Measurements from ENCODE around the gene PHLDA1. TPM values are rescaled to one million over a fixed set of nuclear protein-coding genes. Genes with fewer than 3 reads are reported as not detected.

PHLDA1 gene
- total and polyA plus RNA-seq, 2 of the 13 experiments (the other 11 are each of a cell fraction or from before 2014, with no cell fraction given), result 33.8 to 41.0 TPM

DNA sequence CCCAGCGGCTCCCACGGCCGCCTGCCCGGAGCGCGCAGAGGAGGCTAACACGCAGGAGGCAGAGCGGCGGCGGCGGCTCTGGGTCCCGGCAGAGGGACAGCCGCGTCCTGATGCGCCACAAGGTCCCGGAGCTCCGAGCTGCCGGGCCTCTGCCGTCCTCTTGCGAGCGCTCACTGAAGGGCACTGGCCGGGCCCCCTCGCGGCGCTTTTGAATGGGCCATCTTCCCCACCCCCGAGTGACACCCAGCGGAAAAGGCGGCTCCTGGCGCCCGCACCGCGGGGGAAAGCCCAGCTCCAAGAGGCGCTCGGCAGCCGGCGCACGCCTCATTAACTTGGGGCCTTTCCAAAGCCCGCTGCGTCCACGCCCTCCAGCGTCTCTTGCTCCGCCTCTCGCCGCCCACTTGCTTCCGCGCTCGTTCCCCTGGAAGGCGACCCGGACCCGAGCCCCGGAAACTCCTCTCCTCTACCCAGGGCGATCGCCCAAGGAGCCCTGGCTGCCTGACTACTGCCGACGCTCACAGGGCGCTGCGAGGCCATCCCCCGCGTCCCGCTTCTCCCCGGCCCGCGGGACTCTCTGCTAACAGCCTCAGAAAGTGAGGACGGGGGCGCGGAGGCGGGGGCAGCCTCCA lies at the start of gene PHLDA1 (continued):
- TF ChIP-seq, protein P1, sequence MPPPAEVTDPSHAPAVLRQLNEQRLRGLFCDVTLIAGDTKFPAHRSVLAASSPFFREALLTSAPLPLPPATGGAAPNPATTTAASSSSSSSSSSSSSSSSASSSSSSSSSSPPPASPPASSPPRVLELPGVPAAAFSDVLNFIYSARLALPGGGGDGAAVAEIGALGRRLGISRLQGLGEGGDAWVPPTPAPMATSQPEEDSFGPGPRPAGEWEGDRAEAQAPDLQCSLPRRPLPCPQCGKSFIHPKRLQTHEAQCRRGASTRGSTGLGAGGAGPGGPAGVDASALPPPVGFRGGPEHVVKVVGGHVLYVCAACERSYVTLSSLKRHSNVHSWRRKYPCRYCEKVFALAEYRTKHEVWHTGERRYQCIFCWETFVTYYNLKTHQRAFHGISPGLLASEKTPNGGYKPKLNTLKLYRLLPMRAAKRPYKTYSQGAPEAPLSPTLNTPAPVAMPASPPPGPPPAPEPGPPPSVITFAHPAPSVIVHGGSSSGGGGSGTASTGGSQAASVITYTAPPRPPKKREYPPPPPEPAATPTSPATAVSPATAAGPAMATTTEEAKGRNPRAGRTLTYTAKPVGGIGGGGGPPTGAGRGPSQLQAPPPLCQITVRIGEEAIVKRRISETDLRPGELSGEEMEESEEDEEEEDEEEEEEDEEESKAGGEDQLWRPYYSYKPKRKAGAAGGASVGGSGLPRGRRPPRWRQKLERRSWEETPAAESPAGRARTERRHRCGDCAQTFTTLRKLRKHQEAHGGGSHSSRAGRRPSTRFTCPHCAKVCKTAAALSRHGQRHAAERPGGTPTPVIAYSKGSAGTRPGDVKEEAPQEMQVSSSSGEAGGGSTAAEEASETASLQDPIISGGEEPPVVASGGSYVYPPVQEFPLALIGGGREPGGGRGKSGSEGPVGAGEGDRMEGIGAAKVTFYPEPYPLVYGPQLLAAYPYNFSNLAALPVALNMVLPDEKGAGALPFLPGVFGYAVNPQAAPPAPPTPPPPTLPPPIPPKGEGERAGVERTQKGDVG (CRISPR knock-in tag; IDR thresholded peaks at IDR 0.05; ENCODE audit: borderline replicate concordance), result peak; percentile 69
- TF ChIP-seq ZNF546 (CRISPR knock-in tag; conservative IDR thresholded peaks at IDR 0.05), result peak; percentile 61; the same call in 1 of the 2 replicates
- TF ChIP-seq ZNF17 (CRISPR knock-in tag; IDR thresholded peaks at IDR 0.05), result no peak
- TF ChIP-seq SIX4 (CRISPR knock-in tag; IDR thresholded peaks at IDR 0.05), result 0 out of 2 replicates have a peak, but pooled peaks have one; percentile 38
- TF ChIP-seq, protein P2, sequence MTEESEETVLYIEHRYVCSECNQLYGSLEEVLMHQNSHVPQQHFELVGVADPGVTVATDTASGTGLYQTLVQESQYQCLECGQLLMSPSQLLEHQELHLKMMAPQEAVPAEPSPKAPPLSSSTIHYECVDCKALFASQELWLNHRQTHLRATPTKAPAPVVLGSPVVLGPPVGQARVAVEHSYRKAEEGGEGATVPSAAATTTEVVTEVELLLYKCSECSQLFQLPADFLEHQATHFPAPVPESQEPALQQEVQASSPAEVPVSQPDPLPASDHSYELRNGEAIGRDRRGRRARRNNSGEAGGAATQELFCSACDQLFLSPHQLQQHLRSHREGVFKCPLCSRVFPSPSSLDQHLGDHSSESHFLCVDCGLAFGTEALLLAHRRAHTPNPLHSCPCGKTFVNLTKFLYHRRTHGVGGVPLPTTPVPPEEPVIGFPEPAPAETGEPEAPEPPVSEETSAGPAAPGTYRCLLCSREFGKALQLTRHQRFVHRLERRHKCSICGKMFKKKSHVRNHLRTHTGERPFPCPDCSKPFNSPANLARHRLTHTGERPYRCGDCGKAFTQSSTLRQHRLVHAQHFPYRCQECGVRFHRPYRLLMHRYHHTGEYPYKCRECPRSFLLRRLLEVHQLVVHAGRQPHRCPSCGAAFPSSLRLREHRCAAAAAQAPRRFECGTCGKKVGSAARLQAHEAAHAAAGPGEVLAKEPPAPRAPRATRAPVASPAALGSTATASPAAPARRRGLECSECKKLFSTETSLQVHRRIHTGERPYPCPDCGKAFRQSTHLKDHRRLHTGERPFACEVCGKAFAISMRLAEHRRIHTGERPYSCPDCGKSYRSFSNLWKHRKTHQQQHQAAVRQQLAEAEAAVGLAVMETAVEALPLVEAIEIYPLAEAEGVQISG (CRISPR knock-in tag; IDR thresholded peaks at IDR 0.05), result peak; percentile 87
- TF ChIP-seq ZNF30 (CRISPR knock-in tag; IDR thresholded peaks at IDR 0.05), result peak; percentile 89; the same call in 1 of the 2 replicates
- TF ChIP-seq ZZZ3 (CRISPR knock-in tag; IDR thresholded peaks at IDR 0.05; ENCODE audit: borderline replicate concordance), result no peak; the same call in 1 of the 2 replicates
- no peak for TF ChIP-seq U2AF2 (IDR thresholded peaks at IDR 0.05; ENCODE audit: low read depth, low read length)
- TF ChIP-seq HDAC1 (CRISPR knock-in tag; IDR thresholded peaks at IDR 0.05), result peak; percentile 66; the same call in 1 of the 2 replicates
- TF ChIP-seq, protein P3, sequence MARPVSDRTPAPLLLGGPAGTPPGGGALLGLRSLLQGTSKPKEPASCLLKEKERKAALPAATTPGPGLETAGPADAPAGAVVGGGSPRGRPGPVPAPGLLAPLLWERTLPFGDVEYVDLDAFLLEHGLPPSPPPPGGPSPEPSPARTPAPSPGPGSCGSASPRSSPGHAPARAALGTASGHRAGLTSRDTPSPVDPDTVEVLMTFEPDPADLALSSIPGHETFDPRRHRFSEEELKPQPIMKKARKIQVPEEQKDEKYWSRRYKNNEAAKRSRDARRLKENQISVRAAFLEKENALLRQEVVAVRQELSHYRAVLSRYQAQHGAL (CRISPR knock-in tag; IDR thresholded peaks at IDR 0.05; ENCODE audit: not compliant biosample characterization), result peak; percentile 86
- TF ChIP-seq ZFP41 (CRISPR knock-in tag; IDR thresholded peaks at IDR 0.05; ENCODE audit: borderline replicate concordance), result 0 out of 2 replicates have a peak, but pooled peaks have one; percentile 22
- TF ChIP-seq ZNF530 (CRISPR knock-in tag; IDR thresholded peaks at IDR 0.05; ENCODE audit: low read depth), result no peak
- TF ChIP-seq MEF2D (CRISPR knock-in tag; IDR thresholded peaks at IDR 0.05), result peak; percentile 72; the same call in 1 of the 2 replicates
- peak; percentile 75; the same call in 1 of the 2 replicates for TF ChIP-seq ZNF589 (CRISPR knock-in tag; conservative IDR thresholded peaks at IDR 0.05)
- 0 out of 2 replicates have a peak, but pooled peaks have one; percentile 23 for TF ChIP-seq ZFYVE20 (CRISPR knock-in tag; IDR thresholded peaks at IDR 0.05; ENCODE audit: borderline replicate concordance, low read depth)
- TF ChIP-seq, protein P4, sequence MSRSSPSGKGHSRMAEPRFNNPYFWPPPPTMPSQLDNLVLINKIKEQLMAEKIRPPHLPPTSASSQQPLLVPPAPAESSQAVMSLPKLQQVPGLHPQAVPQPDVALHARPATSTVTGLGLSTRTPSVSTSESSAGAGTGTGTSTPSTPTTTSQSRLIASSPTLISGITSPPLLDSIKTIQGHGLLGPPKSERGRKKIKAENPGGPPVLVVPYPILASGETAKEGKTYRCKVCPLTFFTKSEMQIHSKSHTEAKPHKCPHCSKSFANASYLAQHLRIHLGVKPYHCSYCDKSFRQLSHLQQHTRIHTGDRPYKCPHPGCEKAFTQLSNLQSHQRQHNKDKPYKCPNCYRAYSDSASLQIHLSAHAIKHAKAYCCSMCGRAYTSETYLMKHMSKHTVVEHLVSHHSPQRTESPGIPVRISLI (CRISPR knock-in tag; IDR thresholded peaks at IDR 0.05; ENCODE audit: borderline replicate concordance), result peak; percentile 69; the same call in 1 of the 2 replicates
- TF ChIP-seq PAF1 (CRISPR knock-in tag; IDR thresholded peaks at IDR 0.05), result no peak
- no peak for TF ChIP-seq ZNF460 (CRISPR knock-in tag; IDR thresholded peaks at IDR 0.05; ENCODE audit: borderline replicate concordance)
- no peak for TF ChIP-seq MZF1 (CRISPR knock-in tag; IDR thresholded peaks at IDR 0.05; ENCODE audit: borderline replicate concordance)
- no peak for TF ChIP-seq PCBP2 (optimal IDR thresholded peaks at IDR 0.05; ENCODE audit: low read depth, low read length, poor library complexity, severe bottlenecking)
- peak; percentile 57; the same call in 1 of the 2 replicates for TF ChIP-seq ZNF775 (CRISPR knock-in tag; IDR thresholded peaks at IDR 0.05; ENCODE audit: borderline replicate concordance)
